GM23248 (cell line): ENCODE results near the gene IGF2BP1.

Experiments
- EZH2 ChIP-seq: fragments of 200-600 bp; sonication (generic); IDR thresholded peaks from 2 replicates; pipeline ENCODE4 v1.6.1; 2018; ENCODE audit warnings: antibody characterized with exemption, mild to moderate bottlenecking; ENCODE audit not compliant: insufficient read depth, poor library complexity, severe bottlenecking
- EZH2phosphoT487 ChIP-seq: fragments of 200-600 bp; sonication (generic); IDR thresholded peaks from 2 replicates; pipeline ENCODE4 v1.6.1; 2018; ENCODE audit warnings: antibody characterized with exemption, moderate library complexity, mild to moderate bottlenecking, low read depth; ENCODE audit not compliant: insufficient read depth

DNA sequence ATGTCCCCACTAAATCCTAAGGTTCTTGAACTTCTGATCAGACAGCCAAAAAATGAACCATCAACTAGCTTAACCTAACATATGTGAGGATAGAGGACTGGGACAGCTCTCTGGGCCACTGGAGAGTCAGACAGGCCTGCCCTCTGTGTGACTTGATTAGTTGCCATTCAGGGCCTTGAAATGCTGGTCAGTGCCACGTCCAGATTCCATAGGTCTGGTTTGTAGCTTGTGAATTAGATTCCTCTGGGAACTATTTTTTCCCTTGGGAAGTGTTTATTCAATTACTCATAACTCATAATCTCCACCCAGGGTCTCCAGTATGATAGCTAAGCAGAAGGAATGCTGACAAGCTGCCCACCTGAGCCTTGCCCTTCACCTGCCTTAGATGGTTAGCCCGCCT lies 48.2 kb downstream of the IGF2BP1 start:
- TF ChIP-seq EZH2 (no peak), EZH2phosphoT487 (no peak)
